NOMO-1 treated with dmso at 0.1 percent for 144 hours (cell line): Measurements from ENCODE around the gene DBX1.
"Not testable (repeated sequence)": the region's sequence is repeated elsewhere in the genome, so short reads cannot be mapped to it uniquely, and the experiment has no call there.

Experiments
- DNase-seq: peaks from one replicate; lab custom pipeline; 2025; ENCODE audit not compliant: unreplicated experiment; lab: John Stamatoyannopoulos, UW

Gene DBX1

GRCh38 chr11:20160425-20161229 is at the start of gene DBX1:
Gene DBX1, minus strand, starts transcription at chr11:20160475. Its CDS starts 151 bp downstream, at chr11:20160324.
- no peak for DNase-seq

DNA sequence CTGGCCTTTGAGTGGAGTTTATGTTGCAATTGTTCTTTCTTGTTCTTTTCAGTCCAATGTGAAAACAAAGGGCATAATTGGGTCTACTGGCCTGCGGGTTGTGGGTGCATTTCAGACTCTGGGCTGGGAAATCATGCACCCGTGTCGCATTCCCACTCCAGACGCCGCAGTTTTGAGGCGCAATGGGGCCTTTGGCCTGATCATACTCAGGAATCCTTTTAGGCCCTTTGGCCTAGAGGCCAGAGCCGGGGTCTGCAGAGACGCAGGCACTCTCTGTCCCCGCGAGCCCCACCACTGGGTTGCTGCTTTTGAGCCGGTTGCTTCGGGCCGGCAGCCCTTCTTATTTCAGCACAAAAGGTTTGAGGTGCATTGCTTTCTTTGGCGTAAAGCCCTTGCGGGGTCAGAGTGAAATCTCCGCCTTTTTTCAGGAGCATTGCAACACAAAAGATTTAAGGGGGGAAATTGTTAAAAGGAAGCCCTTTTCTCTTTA is 48.4 kb upstream of the DBX1 start:
- no peak for DNase-seq

GRCh38 chr11:20207781-20208621 is 47.7 kb upstream of the DBX1 start:
- no peak for DNase-seq

GRCh38 chr11:20205807-20206206 is 45.5 kb upstream of the DBX1 start:
- DNase-seq, result no peak

DNA sequence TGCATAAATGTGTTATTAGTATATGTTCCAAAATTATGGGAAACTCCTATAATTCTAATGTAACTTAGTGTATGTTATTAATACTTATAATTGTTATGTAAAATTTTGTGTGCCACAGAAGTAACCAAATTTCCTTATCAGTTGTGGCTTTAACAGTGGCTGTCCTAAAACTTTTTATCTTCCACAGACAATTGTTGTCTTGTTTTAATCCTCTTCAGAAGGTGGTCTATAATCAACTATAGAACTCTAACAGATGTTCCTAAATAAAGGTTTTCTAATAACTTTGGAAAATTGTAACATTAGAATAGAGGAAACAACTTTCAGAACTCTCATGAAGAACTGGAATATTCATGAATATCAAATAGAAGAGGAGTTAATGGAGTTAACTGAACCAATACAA is 44.4 kb upstream of the DBX1 start:
- DNase-seq, result no peak

GRCh38 chr11:20203831-20204230 is 43.6 kb upstream of the DBX1 start:
- no peak for DNase-seq

DNA sequence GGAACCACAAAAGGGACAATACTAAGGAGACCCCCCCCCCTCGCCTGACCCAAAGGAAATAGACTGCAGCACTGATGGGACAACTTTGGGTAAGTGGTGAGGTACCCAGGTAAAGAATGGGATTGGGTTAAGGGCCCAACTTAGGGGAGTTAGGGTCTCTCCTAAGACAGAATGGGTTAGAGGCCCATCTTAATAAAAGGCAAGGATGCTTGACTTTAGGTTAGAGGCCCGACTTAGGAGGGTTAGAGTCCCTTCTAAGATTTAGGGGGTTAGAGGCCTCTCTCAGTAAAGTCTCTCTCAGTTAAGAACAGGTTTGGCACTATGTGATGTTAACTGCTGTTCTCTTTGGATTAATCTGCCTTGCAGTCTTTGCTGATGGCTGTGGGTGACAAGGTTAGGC is 41.0 kb upstream of the DBX1 start:
- no peak for DNase-seq

- not testable (repeated sequence) for DNase-seq
Measured at GRCh38 chr11:20200331-20200955, 40.2 kb upstream of the DBX1 start.

DNA sequence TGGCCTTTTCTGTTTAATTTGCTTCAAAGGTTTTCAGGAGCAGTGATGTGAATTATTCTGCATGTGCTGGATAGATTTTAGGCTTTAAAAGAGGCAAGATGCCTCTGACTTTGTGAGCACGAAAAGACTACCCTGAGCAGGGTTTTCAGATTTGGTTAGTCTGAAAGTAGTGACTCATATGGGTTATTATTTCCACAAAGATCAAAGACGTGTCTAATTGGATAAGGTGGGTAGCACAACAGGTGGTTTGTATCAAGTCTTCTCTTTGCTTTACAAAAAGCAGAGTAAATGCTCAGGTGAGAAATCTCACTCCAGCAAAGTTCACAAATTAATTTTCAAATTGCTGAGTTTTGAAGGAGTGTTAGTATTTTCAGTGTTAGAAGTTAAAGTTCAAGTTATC is 37.6 kb upstream of the DBX1 start:
- no peak for DNase-seq

DNA sequence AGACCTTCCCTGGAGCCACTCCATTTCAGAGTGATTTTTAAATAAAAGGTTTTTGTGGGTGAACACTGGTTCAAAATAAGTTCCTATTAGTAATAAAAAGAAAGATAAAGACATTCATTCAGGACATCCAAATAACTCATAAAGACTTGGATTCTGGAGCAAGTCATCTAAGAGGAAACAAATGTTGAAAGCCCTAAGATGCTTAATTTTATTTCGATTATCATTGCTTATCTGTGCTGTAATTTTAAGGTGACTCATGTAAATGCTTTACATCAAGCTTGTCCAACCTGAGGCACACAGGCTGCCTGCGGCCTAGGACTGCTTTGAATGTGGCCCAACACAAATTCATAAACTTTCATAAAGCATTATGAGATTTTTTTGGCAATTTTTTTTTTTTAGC is 34.2 kb upstream of the DBX1 start:
- no peak for DNase-seq

- DNase-seq, result no peak
Measured at GRCh38 chr11:20193307-20193706, 33.0 kb upstream of the DBX1 start.

DNA sequence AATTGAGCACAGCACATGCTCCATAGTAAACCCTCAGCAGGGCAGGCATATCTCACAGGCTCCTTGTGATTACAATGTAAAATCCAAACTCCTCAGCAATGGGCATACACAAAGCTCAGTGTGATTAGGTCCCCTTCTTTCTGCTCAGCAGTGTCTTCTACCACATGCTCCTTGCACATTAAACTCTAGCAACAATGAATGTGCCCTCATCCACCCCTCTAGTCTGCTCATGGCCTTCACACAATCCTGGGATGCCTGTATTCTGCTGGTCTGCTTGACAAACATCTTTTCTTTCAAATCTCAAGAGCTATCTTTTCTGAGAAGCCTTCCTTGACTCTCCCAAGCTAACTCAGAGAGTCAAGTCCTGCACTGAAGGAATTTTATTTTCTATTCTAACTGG is 32.4 kb upstream of the DBX1 start:
- no peak for DNase-seq

DNA sequence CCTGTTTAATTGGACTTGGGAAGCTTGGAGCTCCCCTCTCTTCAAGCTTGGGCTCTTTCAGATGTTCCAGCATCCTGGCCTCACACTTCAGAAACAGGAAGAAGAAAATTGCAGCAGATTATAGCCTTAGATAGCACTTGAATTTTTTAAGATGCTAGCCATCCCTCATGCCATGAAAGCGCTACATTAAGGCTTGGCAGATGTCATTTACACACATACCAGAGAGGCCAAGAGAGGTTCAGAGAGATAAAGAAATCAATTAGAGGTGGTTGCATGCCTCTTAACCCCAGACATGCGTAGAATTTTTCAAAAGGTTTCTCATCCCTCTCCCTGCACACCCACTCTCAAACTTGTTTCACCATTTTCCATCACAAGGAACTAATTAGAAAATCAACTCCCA is 31.9 kb upstream of the DBX1 start:
- no peak for DNase-seq

DNA sequence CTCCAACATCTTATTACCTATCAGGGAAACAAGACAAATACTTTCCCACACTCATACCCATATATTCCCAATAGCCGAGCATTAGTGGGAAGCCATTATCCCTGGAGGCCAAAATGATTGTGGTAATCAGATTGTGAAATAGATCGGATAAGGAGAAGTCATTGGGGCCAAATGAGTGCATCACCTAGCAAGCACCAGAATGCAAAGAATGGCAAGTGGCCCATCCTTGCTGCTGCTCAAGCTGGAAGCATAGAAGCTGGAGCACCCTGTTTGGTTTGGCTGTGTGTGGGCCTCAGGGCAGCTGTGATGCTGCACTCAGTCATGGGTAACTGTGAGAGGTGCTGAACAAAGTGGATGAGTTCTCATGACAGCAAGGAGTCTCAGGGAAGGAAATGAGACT is 18.7 kb upstream of the DBX1 start:
- no peak for DNase-seq

- DNase-seq, result no peak
Measured at GRCh38 chr11:20177136-20177535, 16.9 kb upstream of the DBX1 start.

GRCh38 chr11:20172721-20173447 is 12.6 kb upstream of the DBX1 start:
- no peak for DNase-seq

DNA sequence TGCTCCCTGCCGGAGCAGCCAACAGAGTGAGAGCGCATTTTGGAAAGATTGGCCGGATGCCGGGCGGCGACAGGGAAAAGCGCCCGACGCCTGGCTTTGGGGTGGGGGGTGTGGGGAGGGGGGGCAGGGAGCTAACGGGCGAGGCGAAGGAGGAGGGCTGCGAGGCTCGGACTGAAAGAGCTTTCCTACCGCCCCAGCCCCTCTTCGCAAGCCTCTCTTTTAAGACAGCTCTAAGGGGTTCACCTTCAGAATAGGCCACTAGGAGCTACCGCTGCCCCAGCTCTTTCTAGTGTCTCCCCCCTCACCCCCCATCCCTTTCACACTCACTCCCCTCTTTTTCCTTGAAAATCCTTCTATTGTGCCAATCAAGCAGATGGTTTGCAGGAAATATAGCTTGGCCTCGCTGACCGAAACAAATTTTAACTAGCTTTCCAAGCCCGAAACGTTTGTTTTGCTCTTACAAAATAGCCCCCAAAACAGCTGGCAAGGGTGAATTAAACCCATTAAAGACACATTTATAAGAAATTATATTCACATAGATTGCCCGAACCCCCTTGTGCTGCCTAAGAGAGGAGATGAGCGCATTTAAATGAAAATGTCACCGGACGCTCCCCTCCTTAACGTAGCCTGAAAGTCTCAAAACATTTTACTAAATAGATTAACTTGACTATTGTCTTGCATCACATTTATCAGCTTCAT is 3.7 kb upstream of the DBX1 start:
- DNase-seq, result no peak

DNA sequence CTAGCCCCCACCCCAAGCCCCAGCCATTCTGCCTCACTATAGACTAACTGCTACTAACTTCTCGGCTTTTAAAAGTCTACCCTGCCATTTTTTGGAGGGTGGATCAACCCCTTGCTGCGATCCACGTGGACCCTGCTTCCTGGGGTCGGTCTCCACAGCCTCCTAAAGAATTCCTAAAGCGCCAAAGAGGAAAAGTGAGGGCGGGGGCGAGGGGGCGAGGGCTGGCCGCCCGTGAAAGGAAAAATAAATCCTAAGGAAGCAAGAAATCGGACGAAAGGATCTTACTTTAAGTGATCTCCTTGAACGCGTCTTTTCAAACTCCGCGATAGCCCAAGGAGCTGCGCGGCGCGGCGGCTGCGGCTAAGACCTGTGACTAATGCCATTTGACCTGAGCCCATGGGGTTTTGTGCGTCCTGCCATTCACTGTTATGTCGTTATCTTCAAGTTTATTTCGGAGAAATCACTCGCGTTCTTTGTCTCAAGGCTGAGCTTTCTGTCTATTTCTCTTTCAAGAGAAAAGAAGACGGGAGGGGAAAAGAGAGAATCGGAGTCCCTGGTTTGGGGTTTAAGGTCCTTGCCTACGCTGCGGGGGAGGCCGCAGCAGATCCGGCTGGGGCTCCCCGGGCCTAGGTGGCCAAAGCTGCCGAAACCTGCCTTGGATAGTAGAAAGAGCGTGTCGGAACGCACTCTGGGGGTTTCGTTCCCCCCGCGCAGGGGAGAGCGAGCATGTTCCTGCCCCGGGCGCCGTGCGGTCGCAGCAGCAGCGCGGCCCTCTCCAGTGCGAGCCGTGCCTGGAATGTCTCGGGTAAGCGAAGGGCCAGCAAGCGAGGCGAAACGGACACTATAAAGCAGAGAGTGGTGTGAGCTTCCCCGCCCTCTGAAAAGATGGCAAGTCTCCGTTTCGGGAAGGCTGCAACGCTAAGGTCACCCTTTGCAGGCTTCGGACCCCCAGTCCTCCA is 2.8 kb upstream of the DBX1 start:
- DNase-seq, result no peak
